ENCODE results near the gene NPIPB13. TPM values are rescaled to one million over a fixed set of nuclear protein-coding genes. Genes with fewer than 3 reads are reported as not detected.
"Not testable (repeated sequence)": the region's sequence is repeated elsewhere in the genome, so short reads cannot be mapped to it uniquely, and the experiment has no call there.

Gene NPIPB13
- total RNA-seq: 10 to 100 TPM in 1 of 2 donors, 1 to 10 TPM in 1; 9.7 to 21.1 TPM
- long read RNA-seq, partial matches to known transcripts: 0 of 1 reads
- long read RNA-seq, other reads (novel, unspliced or antisense): 1 of 1 reads

DNA sequence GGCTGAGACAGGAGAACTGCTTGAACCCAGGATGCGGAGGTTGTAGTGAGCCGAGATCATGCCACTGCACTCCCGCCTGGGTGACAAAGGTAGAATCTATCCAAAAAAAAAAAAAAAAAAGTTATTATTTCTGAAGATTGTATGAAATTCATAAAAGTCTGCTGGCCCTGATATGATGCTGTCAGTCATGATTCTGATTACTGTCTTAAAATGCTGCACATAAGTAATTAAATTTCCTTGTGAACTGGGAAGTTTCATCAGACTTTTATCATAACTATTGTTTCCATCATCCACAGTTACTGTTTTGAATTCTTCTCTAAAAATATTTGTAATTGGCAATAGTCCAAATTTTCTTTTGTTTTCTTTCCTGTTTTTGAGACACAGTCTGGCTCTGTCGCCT lies at the start of gene NPIPB13:
Gene NPIPB13 (minus strand): TSS at position 101 of the 400 bp plus-strand sequence. CDS start 2,906 bp downstream, outside the sequence.
- ATAC-seq; intact Hi-C loops (cut with DNase I, micrococcal nuclease); DNase-seq: not testable (repeated sequence)

DNA sequence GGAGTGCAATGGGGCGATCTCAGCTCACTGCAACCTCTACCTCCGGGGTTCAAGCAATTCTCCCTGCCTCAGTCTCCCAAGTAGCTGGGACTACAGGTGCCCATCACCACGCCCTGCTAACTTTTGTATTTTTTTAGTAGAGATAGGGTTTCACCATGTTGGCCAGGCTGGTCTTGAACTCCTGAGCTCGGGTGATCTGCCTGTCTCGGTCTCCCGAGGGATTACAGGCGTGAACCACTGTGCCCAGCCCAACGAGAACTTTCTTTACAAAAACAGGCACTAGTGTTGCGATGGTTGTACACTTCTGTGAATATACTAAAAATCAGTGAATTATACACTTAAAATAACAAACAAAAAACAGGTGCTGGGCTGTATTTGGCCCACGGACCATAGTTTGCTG lies 34.1 kb upstream of the NPIPB13 start:
- intact Hi-C loops (cut with DNase I, micrococcal nuclease); ATAC-seq: not testable (repeated sequence)
- peak; percentile 9 to 23 for DNase-seq

DNA sequence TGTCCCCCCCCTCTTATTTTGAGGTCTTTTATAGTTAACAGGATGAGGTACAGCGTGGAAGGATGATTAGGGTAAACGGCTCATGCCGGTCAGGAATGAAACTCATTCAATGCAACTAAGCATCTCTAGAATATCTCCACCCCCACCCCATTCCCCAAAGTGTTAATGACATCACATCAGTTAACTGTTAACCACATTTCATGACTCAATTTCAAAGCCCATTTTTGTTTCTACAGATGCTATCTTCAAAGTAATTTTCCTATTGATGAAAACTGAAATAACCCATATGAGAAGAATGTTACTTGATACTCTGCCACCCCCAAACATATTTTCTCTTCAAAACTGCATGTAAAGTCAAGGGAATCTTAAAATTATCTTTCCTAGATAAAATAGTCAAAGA lies 30.2 kb upstream of the NPIPB13 start:
- DNase-seq; intact Hi-C loops (cut with DNase I, micrococcal nuclease); ATAC-seq: not testable (repeated sequence)

DNA sequence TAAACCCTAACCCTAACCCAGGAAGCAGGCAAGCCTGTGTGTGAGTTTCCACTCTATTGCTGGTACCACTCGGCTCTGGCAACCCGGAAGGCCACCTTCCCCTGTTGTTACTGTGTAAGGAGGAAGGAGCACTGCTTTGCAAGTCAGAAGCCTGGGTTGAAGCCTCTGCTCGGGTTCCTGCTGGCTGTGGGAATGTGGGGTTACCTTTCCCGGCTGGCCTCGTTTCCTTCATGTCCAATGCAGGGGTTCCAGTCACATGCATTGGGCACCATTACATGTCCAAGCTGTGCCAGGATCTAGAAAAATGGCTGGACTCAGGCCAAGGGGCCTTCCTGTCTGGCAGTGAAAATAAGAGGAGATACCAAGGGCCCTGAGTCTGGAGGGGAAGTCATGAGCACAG lies 31.2 kb downstream of the NPIPB13 start:
- intact Hi-C loops (cut with DNase I, micrococcal nuclease); ATAC-seq: not testable (repeated sequence)

DNA sequence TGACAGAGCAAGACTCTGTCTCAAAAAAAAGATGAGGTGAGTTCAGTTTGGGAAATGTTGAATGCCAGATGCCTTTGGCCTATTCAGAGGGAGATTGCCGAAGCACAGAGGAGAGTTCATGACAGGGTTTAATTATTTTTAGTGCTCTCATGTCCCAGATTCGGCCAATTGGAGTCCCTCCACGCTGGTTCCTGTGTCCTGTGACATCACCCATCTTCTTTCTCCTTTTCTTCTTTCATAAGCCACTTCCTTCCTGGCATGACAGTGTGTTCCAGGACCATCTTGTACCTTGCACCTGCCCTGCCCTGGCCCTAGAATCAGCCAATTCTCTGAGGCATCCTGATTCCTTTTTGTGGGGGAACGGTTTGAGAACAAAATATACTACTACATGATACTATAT lies 36.9 kb downstream of the NPIPB13 start:
- ATAC-seq; DNase-seq; intact Hi-C loops (cut with DNase I, micrococcal nuclease): not testable (repeated sequence)

More for the DNA sequence above, 31.2 kb downstream of the NPIPB13 start:
- DNase-seq: peak in 1 of 2 donors; percentile 1

DNA sequence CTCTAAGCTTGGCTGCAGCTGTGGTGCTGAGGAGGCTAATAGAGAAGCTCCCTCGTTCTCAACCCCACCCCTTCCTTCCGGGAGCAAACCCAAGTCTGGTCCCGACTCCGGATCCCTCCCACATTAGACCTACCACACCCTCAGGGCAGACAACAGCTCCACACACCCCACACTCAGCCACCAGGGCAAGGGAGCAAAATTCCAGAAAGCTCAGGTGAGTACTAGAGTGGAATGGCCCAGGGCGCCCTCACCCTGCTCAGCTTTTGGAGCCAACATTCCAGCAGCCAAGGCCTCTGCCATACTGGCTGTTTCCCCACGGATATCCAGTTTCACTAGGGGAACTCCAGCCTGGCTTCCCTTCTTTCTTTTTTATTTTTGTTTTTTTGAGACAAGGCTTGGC lies 39.2 kb downstream of the NPIPB13 start:
- ATAC-seq: peak; percentile 55
- intact Hi-C loops (cut with DNase I, micrococcal nuclease): not testable (repeated sequence)
- peak in 1 of 2 donors; percentile 66 for DNase-seq

DNA sequence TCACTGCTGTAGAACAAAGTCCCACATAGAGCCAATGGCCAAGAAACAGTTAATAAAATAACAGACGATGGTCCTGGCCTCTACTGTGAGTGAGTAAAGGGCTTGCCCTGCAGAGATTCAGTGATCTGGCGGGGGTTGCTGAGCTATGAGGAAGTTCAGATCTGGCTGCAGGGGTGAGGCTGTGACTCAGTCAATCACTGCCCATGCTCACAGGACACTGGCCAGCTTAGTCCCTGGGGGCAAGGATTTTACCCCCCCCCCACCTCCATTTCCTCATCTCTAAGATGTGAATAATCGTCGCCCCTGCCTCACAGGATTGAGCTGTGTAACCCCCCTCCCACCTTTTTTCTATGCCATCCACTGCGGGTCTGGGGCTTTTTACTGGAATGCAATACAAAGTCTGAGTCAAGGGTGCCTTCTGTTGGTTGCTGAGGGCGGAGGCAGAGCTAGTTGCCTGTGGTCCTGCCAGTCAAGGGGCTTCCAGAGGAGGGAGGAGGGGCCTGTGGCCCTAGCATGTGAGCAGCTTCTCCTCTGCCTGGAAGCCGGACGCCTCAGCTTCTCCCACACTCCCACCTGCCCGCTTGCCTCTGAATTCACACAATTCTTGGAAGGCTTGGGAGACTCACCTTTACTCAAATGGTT lies 41.1 kb downstream of the NPIPB13 start:
- intact Hi-C loops (cut with DNase I, micrococcal nuclease): not testable (repeated sequence)
- peak; percentile 60 for ATAC-seq
- peak; percentile 15 to 33 for DNase-seq

DNA sequence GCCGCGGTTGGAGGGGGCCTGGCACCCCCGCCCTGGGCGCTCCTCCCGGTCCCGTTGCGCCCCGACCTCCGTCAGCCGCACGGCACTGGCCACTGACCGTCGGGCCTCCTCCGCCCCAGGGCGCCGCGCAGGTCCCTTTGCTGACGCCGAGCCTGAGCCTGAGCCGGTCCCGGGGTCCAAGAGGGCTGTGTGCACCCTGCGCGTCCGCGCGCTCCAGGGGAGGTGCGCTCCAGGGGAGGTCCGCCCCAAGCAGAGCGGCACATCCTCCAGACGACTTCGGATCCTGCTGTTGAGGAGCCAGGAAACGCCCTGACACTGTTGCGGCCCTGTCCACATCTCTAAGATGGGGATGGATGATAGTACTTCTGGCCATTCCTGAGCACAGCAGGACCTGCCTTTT lies 42.0 kb downstream of the NPIPB13 start:
- intact Hi-C loops (cut with DNase I, micrococcal nuclease); DNase-seq: not testable (repeated sequence)
- ATAC-seq: peak; percentile 49

DNA sequence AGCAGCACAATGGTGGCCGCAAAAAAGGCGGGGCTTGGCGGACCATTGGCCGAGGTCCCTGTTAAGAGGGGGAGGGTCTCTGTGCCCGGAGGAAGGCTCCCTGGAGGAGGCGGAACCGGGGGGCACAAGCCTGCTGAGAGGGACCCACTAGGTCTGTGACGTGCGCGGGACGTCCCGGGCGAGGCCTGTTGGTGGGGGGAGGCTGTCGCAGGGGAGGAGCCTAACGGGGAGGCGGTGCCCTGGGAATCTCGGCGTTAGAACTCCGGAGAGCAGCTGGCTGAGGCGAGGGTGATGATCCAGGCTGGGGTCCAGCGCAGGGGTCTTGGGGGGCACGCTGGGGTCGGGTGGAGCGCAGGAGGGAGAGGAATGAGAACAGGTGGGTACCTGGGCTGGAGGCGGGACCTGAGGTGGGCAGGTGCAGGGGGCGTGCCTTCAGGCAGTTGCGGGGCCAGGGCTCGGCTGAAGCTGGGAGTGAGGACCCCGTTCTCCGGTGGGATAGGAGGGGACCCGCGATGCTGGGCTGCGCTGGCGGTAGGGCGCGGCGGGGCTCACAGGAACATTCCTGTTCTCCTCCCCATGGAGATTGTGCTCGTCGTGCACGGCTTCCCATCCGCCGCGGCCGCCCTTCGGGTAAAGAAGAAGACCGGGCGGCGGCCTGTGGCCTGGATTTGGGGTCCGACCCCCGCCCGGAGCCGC lies 42.6 kb downstream of the NPIPB13 start:
- peak; percentile 67 for ATAC-seq
- intact Hi-C loops (cut with DNase I, micrococcal nuclease): not testable (repeated sequence)
- peak; percentile 24 to 28 for DNase-seq

DNA sequence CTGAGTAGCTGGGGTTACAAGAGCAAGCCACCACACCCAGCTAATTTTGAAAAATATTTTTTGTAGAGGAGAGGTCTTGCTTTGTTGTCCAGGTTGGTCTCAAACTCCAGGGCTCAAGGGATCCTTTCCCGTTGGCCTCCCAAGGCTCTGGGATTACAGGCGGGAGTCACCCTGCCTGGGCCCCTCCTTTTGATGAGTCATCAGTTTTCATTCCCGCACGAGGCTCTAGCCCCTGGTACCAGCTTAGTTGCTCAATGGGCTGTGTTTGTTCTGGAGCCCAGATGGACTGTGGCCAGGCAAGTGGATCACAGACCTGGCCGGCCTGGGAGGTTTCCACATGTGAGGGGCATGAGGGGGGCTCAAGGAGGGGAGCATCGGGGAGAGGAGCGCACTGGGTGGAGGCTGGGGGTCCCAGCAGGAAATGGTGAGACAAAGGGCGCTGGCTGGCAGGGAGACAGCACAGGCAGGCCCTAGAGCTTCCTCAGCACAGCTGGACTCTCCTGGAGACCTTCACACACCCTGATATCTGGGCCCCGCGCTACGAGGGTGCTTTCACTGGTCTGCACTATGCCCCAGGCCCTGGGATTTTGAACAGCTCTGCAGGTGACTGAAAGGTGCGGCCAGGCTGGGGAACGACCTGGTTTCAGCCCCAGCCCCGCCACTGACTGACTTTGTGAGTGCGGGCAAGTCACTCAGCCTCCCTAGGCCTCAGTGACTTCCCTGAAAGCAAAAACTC lies 48.5 kb downstream of the NPIPB13 start:
- ATAC-seq: peak; percentile 64
- intact Hi-C loops (cut with DNase I, micrococcal nuclease); DNase-seq: not testable (repeated sequence)

DNA sequence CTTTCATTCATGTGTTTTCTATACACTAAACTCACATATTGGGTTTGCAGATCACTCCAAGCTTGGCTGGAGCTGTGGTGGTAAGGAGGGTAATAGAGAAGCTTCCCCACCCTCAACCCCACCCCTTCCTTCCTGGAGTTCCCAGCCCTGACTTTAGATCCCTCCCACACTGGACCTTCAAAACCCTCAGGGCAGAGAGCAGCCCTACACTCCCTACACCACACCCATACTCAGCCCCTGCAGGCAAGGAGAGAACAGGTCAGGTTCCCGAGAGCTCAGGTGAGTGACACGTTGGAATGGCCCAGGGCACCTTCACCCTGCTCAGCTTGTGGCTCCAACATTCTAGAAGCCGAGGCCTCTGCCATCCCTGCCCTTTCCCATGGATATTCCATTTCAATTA lies 49.2 kb downstream of the NPIPB13 start, which contains the start of gene SULT1A3:
Gene SULT1A3 (plus strand): TSS at position 207 of the 400 bp plus-strand sequence. CDS start 1,474 bp downstream, outside the sequence.
- DNase-seq; intact Hi-C loops (cut with DNase I, micrococcal nuclease): not testable (repeated sequence)
- ATAC-seq: peak; percentile 73

Other genes starting within 250 kb of the NPIPB13 start
- gene DOC2A, start 237.5 kb downstream of the NPIPB13 start, total RNA-seq: 1 to 10 TPM; 7.5 to 9.2 TPM
- gene C16orf92, start 225.3 kb downstream of the NPIPB13 start, total RNA-seq: not detected
- under 1 TPM in 1 of 2 donors, not detected in 1; 0.31 TPM for gene TLCD3B, start 217.2 kb downstream of the NPIPB13 start, total RNA-seq
- 1,000 to 10,000 TPM; 1,798 to 1,835 TPM for gene ALDOA, start 182.7 kb downstream of the NPIPB13 start, total RNA-seq
- gene PPP4C, start 172.5 kb downstream of the NPIPB13 start, total RNA-seq: 100 to 1,000 TPM; 101 to 106 TPM
- 1 to 10 TPM in 1 of 2 donors, under 1 TPM in 1; 0.92 to 1.1 TPM for gene TBX6, start 156.6 kb downstream of the NPIPB13 start, total RNA-seq
- 10 to 100 TPM; 30.5 to 58.2 TPM for gene YPEL3, start 152.3 kb downstream of the NPIPB13 start, total RNA-seq
- 10 to 100 TPM; 62.3 to 88.7 TPM for gene GDPD3, start 134.9 kb downstream of the NPIPB13 start, total RNA-seq
- gene MAPK3, start 125.3 kb downstream of the NPIPB13 start, total RNA-seq: 100 to 1,000 TPM; 354 to 370 TPM
- gene CORO1A, start 64.9 kb downstream of the NPIPB13 start, total RNA-seq: 10 to 100 TPM in 1 of 2 donors, 1 to 10 TPM in 1; 7.6 to 24.5 TPM
- 100 to 1,000 TPM; 156 to 192 TPM for gene BOLA2B, start 54.8 kb downstream of the NPIPB13 start, total RNA-seq
- gene SLX1A, start 54.6 kb downstream of the NPIPB13 start, total RNA-seq: 10 to 100 TPM; 84.5 to 86.9 TPM
- 10 to 100 TPM; 72.3 to 92.6 TPM for gene SULT1A3, start 49.2 kb downstream of the NPIPB13 start, total RNA-seq
- gene CD2BP2, start 106.8 kb upstream of the NPIPB13 start, total RNA-seq: 10 to 100 TPM; 57.3 to 65.2 TPM
- 10 to 100 TPM; 46.2 to 46.4 TPM for gene TBC1D10B, start 122.0 kb upstream of the NPIPB13 start, total RNA-seq
- gene MYL11, start 126.3 kb upstream of the NPIPB13 start, total RNA-seq: not detected
- 1 to 10 TPM; 3.6 to 5.7 TPM for gene SEPTIN1, start 134.1 kb upstream of the NPIPB13 start, total RNA-seq
- gene ZNF48, start 146.9 kb upstream of the NPIPB13 start, total RNA-seq: 1 to 10 TPM; 5.6 to 8.4 TPM
- gene ZNF771, start 159.1 kb upstream of the NPIPB13 start, total RNA-seq: 1 to 10 TPM; 3.2 to 4.4 TPM
- gene DCTPP1, start 181.6 kb upstream of the NPIPB13 start, total RNA-seq: 100 to 1,000 TPM in 1 of 2 donors, 10 to 100 TPM in 1; 76.7 to 102 TPM
- gene SEPHS2, start 197.4 kb upstream of the NPIPB13 start, total RNA-seq: 100 to 1,000 TPM; 157 to 183 TPM
- gene ITGAL, start 224.3 kb upstream of the NPIPB13 start, total RNA-seq: 1 to 10 TPM; 6.7 to 7.3 TPM

Data from left colon (tissue), 2 donors.